AG09309 (cell line): ENCODE data around the gene KRTAP5-11.
"Not testable (repeated sequence)": the region's sequence is repeated elsewhere in the genome, so short reads cannot be mapped to it uniquely, and the experiment has no call there.

Experiments used
- DNase-seq: peaks from one replicate; pipeline ENCODE4 v3.0.0-alpha.2; 2010; ENCODE audit warnings: low read depth
- H3K4me3 ChIP-seq: 2 replicates; pipeline ENCODE4 v1.5.1; 2011; ENCODE audit warnings: mild to moderate bottlenecking, low read depth, low read length, moderate library complexity; ENCODE audit not compliant: control insufficient read depth
- CTCF ChIP-seq: IDR thresholded peaks from 2 replicates; pipeline ENCODE4 v1.5.1; 2011; ENCODE audit warnings: mild to moderate bottlenecking, low read depth, low read length, inconsistent platforms; ENCODE audit not compliant: insufficient read depth, control insufficient read depth; ENCODE audit errors: missing control alignments

KRTAP5-11 gene

GRCh38 chr11:71577469-71578004 is 5.1 kb downstream of the KRTAP5-11 start:
- DNase-seq: no peak
- no peak overlapping the region for H3K4me3 ChIP-seq
- TF ChIP-seq CTCF: no peak

GRCh38 chr11:71576688-71577465 is 5.8 kb downstream of the KRTAP5-11 start:
- not testable (repeated sequence) for DNase-seq, H3K4me3 ChIP-seq

GRCh38 chr11:71575723-71576424 is 6.8 kb downstream of the KRTAP5-11 start:
- DNase-seq: no peak
- TF ChIP-seq CTCF: no peak
- no peak overlapping the region for H3K4me3 ChIP-seq

GRCh38 chr11:71574418-71574817 is 8.3 kb downstream of the KRTAP5-11 start:
- TF ChIP-seq CTCF: no peak
- H3K4me3 ChIP-seq: no peak overlapping the region
- no peak for DNase-seq

GRCh38 chr11:71572811-71573210 is 9.9 kb downstream of the KRTAP5-11 start:
- no peak overlapping the region for H3K4me3 ChIP-seq
- no peak for TF ChIP-seq CTCF
- no peak for DNase-seq

- H3K4me3 ChIP-seq, DNase-seq: not testable (repeated sequence)
Measured at GRCh38 chr11:71571101-71571850, 11.4 kb downstream of the KRTAP5-11 start.

GRCh38 chr11:71568704-71569349 is 13.8 kb downstream of the KRTAP5-11 start:
- no peak overlapping the region for H3K4me3 ChIP-seq
- no peak for DNase-seq
- TF ChIP-seq CTCF: no peak

GRCh38 chr11:71567633-71568032 is 15.0 kb downstream of the KRTAP5-11 start:
- not testable (repeated sequence) for H3K4me3 ChIP-seq

GRCh38 chr11:71566626-71567599 is 15.8 kb downstream of the KRTAP5-11 start:
- not testable (repeated sequence) for H3K4me3 ChIP-seq

More at GRCh38 chr11:71567633-71568032, 15.0 kb downstream of the KRTAP5-11 start:
- DNase-seq: not testable (repeated sequence)

More at GRCh38 chr11:71566626-71567599, 15.8 kb downstream of the KRTAP5-11 start:
- not testable (repeated sequence) for DNase-seq
